Retinal pigment epithelial cell (primary cell): ENCODE measurements around the gene EPHB2.

ENCODE experiments used
- DNase-seq: peaks from one replicate; pipeline ENCODE4 v3.0.0-alpha.2; 2010; ENCODE audit warnings: low read depth
- H3K4me3 ChIP-seq: 2 replicates; pipeline ENCODE4 v1.5.1; 2011; ENCODE audit warnings: mild to moderate bottlenecking, low read length, control low read depth, moderate library complexity
- TF ChIP-seq, protein P1 (sequence below): conservative IDR thresholded peaks from 2 replicates; pipeline ENCODE4 v1.5.1; 2011; ENCODE audit warnings: low read depth, low read length, control low read depth, inconsistent platforms

Gene EPHB2

DNA sequence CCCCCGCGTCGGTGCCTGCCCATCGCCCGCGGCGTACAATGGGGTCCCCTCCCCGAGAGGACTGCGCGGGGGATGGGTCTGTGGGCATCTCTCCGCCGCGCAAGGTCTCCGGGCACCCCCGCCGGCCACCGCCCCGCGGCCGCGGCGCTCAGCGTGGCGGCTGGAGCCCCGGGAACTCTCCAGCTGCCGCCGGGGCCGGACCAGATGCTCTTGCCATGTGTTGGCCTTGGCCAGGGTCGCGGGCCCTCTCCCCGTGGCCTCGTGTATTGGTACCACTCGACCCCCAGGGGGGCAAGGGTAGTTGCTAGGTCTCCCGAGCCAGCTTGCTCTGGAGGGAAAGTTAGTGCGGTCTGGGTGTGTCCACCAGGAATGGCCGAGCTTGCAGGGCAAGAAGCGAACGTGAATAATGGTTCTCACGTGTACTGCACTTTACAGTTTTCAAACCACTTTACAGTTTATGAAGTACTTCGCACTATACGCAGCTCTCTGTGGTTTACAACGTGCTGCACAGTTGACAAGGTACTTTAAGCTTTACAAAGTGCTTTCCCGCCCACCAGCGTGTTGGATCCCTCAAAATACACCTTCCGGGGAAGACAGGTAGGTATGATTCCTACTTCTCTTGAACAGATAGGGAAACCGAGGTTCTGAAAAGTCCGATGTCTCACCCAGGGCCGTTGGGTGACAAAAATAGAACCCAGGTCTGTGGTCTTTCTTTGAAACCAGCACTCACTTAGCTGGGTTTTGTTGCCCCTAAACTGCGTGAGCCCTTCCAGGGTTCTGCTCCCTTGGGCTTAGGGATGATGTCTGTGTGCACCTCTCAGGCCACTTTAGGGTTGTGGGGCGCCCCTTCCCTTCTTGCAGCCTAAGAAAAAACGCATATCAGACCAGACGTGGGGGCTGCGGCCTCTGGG, 1.2 kb downstream of the EPHB2 start:
- peak overlapping the region; percentile 61 for H3K4me3 ChIP-seq
- no peak for DNase-seq
- TF ChIP-seq, protein P1, sequence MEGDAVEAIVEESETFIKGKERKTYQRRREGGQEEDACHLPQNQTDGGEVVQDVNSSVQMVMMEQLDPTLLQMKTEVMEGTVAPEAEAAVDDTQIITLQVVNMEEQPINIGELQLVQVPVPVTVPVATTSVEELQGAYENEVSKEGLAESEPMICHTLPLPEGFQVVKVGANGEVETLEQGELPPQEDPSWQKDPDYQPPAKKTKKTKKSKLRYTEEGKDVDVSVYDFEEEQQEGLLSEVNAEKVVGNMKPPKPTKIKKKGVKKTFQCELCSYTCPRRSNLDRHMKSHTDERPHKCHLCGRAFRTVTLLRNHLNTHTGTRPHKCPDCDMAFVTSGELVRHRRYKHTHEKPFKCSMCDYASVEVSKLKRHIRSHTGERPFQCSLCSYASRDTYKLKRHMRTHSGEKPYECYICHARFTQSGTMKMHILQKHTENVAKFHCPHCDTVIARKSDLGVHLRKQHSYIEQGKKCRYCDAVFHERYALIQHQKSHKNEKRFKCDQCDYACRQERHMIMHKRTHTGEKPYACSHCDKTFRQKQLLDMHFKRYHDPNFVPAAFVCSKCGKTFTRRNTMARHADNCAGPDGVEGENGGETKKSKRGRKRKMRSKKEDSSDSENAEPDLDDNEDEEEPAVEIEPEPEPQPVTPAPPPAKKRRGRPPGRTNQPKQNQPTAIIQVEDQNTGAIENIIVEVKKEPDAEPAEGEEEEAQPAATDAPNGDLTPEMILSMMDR, result no peak

DNA sequence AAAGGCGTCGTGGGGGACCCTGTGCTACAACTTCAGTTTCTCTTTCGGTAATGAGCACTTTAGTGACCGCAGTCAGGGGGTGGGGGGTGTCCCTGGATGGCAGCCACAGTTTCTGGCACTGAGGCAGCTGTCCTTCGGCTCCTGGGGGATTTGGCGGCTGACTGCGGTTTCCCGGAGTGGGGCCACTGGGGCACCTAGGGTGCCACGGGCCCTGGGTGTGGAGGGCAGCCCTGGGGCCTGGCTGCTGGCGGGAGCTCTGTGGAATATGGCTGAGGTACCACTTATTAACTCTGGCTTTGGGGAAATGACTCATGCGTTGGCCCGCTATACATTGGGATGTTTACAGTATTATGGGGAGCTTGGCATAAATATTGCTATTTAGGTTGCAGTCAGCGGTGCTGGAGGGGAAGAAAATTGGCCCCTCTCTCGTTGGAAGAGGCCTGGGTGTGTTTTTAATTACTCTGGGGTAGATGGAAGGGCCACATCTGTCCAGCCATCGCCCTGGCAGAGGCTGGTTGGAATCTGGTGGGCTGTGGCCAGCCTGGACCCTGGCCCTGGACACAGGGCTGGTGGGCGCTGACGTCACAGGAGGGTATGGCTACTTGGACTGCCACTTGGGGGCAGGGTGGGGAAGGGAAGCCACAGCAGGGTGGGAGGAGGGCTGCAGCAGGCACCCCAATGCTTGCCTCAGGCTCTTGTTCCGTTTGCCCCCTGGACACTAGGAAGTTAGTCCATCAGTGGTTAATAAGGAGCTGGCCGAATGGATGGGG, 2.0 kb downstream of the EPHB2 start:
- TF ChIP-seq, protein P1, result peak; percentile 20
- no peak for DNase-seq
- H3K4me3 ChIP-seq, result peak overlapping the region; percentile 61

DNA sequence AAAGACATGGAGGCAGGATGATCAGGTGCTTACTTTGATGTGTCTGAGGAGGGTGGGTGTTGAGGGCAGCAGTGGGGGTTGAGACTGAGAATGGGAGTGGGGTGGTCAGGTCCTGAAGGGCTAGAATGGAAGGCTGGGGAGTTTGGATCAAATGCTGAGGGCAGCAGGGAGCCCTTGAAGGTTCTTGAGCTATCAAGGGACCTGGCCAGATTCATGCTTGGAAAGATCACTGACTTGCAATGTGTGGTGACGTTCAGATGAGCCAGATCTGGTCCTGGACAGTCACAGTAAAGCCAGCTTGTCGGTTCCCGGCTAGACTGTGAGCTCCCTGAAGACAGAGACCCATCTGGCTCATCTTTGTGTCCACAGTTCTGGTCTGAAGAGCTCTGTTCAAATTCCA, 3.8 kb downstream of the EPHB2 start:
- no peak for DNase-seq
- TF ChIP-seq, protein P1, result no peak

DNA sequence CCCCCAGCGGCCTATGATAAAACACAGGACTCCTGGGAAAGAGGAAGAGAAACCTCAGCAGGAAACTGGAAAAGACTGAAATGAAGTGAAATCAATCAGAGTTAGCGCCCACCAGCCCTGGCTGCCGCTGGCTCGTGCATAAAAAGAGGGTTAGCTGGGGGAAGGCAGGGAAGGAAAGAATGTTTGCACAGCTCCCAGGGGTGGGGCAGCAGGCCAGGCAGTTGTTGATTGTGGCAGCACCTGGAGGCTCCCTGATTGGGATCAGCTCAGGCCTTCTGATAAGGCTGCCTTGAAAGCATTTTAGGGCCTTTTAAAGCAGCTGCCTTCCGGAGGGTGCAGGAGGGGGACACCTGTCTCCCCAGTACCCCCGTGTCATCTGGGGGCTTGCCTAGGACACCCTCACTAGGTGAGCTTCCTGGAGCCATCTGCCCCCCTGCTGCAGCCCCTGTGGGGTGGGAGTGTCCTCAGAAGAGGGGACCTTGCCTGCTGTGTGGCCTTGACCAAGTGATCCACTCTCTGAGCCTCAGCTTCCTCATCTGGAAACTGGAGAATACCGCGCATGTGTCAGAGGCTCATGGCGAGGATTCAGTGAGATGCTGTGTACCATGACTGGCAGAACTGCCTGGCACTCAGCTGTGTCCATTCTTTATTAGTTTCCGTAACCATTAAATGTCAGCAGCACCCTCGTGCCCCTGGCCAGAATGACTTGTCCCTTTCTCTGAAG, 6.6 kb downstream of the EPHB2 start:
- no peak overlapping the region for H3K4me3 ChIP-seq
- DNase-seq, result no peak
- TF ChIP-seq, protein P1, result no peak

More for the DNA sequence above, 3.8 kb downstream of the EPHB2 start:
- no peak overlapping the region for H3K4me3 ChIP-seq

DNA sequence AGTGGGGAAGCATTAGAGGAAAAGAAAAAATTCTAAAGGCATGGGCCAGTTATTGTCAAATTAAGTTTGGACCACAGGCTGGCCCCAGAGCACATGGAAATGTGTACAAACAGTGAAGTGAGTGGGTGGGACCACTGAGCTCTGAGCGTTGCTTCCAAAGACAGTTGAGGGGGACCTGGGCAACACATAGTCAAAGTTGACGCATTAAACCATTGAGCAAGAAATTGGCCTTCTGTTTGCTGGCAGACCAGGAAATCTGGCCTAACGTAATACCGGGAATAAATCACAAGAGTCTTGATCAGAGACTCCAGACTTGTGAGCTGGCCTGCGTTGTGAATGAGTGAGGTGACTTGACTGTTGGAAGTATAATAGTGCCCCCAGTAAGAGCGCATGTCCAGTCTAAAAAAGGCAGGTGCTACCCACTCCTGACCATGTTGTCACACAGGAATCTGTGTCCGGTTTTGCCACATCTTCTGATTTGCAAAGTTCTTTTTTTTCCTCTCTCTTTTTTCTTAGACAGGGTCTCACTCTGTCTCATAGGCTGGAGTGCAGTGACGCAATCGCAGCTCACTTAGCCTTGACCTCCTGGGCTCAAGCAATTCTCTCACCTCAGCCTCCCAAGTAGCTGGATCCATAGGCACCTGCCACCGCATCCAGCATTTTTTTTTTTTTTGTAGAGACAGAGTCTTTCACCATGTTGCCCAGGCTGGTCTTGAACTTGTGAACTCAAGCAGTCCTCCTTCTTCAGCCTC, 10.7 kb downstream of the EPHB2 start:
- DNase-seq, result no peak
- TF ChIP-seq, protein P1, result no peak
- no peak overlapping the region for H3K4me3 ChIP-seq

DNA sequence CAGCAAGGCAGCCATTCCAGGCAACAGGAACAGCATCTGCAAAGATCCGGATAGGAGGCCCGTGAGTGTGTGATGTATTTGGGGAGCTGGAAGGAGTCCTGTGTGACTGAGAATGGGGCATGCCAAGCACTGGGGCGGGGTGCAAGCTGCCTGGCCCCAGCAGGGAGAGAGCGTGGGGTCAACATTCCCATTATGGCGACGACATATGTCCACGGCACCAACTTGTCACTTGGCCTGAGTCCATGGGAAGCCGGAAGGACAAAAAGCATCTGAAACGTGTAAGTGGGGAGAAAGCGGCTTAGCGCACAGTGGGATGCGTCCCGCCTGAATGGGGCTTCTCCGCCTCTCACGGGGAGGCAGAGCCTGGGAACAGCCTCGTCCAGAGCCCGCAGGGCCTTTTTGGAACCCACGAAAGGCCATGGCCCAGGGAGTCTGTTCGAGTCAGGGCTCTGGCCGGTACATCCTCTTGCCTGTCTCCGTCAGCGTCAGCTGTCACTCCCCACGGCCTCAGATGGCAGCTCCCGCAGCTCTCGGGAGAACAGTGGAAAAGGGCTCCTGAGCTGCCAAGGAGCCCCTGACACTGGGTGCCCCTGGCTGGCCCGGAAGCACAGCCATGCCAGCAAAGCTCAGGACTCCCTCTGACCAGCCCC, 12.4 kb downstream of the EPHB2 start:
- TF ChIP-seq, protein P1, result no peak
- no peak for DNase-seq
- H3K4me3 ChIP-seq, result no peak overlapping the region
